ENCODE measurements around the gene BCAS1.

DNA sequence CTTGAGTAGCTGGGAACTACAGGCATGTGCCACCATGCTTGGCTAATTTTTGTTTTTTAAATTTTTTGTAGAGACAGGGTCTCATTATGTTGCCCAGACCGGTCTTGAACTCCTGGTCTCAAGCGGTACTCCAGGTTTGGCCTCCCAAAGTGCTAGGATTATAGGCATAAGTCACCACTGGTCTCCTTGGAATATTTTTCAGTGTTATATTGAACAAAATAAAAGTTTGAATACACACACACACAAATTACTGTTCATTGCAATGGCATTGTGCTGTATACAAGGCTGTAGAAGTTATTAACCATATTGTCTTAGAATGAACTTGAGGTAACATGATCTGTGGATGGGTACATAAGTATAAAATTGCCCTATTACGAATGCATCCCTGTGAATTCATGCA, 166.1 kb downstream of the BCAS1 start:
- TF ChIP-seq, protein P1, sequence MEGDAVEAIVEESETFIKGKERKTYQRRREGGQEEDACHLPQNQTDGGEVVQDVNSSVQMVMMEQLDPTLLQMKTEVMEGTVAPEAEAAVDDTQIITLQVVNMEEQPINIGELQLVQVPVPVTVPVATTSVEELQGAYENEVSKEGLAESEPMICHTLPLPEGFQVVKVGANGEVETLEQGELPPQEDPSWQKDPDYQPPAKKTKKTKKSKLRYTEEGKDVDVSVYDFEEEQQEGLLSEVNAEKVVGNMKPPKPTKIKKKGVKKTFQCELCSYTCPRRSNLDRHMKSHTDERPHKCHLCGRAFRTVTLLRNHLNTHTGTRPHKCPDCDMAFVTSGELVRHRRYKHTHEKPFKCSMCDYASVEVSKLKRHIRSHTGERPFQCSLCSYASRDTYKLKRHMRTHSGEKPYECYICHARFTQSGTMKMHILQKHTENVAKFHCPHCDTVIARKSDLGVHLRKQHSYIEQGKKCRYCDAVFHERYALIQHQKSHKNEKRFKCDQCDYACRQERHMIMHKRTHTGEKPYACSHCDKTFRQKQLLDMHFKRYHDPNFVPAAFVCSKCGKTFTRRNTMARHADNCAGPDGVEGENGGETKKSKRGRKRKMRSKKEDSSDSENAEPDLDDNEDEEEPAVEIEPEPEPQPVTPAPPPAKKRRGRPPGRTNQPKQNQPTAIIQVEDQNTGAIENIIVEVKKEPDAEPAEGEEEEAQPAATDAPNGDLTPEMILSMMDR (IDR thresholded peaks at IDR 0.05; ENCODE audit: low read length) = no peak
- no peak for TF ChIP-seq EZH2 (IDR thresholded peaks at IDR 0.05; ENCODE audit: borderline replicate concordance, low read length)
